ENCODE results near the gene CRABP1.

CRABP1 gene

DNA sequence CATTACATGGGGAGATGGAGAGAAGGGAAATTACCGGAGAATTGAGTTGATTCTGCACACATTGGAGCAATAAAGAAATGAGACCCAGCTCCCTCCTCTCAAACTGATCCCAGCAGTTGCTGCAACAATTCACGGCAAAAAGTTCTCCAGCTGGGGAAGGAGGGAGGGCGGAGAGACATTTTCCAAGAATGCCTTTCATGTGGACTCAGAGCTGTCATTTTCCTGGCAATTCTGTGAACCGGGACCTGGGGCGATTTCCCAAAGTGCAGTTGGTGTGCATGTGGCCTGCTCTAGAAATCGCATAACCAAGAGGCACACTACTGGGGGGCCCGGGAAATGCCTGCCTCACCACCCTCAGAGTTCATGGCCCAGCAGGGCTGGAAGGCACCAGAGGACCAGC lies 49.2 kb downstream of the CRABP1 start:
- TF ChIP-seq, protein P1, sequence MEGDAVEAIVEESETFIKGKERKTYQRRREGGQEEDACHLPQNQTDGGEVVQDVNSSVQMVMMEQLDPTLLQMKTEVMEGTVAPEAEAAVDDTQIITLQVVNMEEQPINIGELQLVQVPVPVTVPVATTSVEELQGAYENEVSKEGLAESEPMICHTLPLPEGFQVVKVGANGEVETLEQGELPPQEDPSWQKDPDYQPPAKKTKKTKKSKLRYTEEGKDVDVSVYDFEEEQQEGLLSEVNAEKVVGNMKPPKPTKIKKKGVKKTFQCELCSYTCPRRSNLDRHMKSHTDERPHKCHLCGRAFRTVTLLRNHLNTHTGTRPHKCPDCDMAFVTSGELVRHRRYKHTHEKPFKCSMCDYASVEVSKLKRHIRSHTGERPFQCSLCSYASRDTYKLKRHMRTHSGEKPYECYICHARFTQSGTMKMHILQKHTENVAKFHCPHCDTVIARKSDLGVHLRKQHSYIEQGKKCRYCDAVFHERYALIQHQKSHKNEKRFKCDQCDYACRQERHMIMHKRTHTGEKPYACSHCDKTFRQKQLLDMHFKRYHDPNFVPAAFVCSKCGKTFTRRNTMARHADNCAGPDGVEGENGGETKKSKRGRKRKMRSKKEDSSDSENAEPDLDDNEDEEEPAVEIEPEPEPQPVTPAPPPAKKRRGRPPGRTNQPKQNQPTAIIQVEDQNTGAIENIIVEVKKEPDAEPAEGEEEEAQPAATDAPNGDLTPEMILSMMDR (IDR thresholded peaks at IDR 0.05; ENCODE audit: insufficient read depth, missing control alignments), result no peak
- FAIRE-seq, result no peak
- no peak for DNase-seq (ENCODE audit: insufficient read length, low spot score)

DNA sequence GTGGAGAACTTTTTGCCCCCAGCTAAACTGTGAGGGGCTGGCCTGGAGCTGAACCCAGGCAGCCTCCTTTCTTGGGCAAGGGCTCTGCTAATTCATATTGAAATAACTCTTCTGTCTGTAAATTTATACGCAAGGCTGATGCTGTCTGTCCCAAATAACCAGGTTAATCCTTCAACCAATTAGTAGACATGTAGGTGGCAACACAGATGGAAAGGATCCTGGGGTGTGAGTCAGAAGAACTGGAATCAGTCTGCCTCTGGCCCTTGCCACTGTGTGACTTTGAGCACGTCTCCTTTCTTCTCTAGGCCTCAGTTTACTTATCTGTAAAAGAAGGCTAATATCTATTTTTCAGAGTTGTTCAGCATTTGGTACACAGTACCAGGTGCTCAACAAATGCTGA lies 49.6 kb downstream of the CRABP1 start:
- FAIRE-seq, result no peak
- TF ChIP-seq, protein P1 (IDR thresholded peaks at IDR 0.05; ENCODE audit: insufficient read depth, missing control alignments), result no peak
- DNase-seq (ENCODE audit: insufficient read length, low spot score), result no peak

DNA sequence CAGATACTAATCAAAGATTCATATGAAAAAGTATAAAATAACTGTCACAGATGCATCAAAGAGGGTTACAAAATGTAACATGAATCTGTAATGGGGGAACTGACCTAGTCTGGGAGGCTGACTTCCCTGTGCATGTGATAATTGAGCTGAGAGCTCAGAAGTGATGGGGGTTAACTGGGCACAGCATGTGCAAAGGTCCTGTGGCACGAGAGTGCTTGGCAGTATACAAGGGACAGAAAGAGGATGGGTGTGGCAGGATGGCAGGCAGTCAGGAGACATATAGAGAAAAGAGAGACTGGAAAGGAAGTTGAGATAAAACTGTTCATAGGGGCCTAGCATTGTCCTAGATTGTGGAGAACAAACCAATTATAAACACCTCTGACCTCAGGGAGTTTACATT lies 50.1 kb downstream of the CRABP1 start:
- TF ChIP-seq, protein P1 (IDR thresholded peaks at IDR 0.05; ENCODE audit: insufficient read depth, missing control alignments), result no peak
- DNase-seq (ENCODE audit: insufficient read length, low spot score) (no peak), FAIRE-seq (no peak)

DNA sequence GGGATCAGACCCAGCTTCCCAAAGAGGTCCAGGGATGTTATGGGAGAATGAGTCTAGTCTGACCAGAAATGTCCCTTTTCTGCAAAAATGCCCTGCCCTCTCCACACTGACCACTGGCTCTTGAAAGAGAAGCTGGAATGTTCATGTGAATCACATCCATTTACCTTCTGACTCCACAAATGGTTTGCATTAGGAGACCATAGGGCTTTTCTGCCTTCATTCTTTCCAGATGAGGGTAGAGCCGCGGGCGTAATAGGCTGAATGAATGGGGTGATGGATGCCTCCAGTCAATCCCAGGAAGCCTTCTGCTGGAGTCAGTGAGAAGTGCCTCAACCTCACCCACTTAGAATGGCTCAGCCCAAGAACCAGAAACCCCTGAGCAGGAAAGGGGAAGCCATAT lies 50.7 kb downstream of the CRABP1 start:
- FAIRE-seq, result no peak

DNA sequence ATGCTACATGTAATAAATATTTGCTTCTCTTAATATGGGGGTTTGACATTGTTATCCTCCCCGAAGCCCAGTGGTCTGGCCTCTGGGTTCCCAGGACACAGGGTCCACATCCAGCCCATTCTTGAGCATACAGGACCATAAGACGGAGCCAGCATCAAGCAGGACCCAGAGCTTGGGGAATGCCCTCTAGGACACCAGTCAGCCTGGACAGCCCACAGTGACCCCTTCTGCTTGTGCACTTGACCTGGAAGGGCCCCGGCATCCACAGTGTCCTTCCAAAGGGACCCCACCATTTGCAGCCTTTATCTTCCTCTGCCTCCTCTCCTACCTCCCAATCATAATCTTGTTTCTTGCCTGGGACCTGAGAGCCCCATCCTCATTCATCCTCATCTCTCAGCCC lies 51.6 kb downstream of the CRABP1 start:
- DNase-seq (ENCODE audit: insufficient read length, low spot score), result no peak
- no peak for FAIRE-seq
- TF ChIP-seq, protein P1 (IDR thresholded peaks at IDR 0.05; ENCODE audit: insufficient read depth, missing control alignments), result no peak

More for the DNA sequence above, 50.7 kb downstream of the CRABP1 start:
- no peak for DNase-seq (ENCODE audit: insufficient read length, low spot score)
- TF ChIP-seq, protein P1 (IDR thresholded peaks at IDR 0.05; ENCODE audit: insufficient read depth, missing control alignments), result no peak

DNA sequence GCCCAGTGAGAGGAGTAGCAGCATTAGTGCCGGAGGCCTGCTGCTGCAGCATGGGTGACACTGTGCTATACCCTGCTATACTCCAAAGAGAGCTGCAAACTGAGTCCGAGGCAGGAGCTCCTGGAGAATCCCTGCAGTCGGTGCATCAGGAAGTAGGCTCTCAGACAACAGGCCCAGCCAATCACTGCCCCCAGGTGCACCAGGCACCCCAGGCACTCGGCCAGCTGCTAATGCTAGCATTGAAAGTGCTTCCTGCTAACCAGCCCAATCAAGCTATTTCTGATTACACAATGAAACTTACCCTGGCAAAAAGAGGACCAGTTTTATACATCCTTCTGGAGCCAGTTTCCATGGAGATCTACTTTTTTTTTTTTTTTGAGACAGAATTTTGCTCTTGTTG lies 52.3 kb downstream of the CRABP1 start:
- no peak for FAIRE-seq
- DNase-seq (ENCODE audit: insufficient read length, low spot score), result no peak
- TF ChIP-seq, protein P1 (IDR thresholded peaks at IDR 0.05; ENCODE audit: insufficient read depth, missing control alignments), result no peak

DNA sequence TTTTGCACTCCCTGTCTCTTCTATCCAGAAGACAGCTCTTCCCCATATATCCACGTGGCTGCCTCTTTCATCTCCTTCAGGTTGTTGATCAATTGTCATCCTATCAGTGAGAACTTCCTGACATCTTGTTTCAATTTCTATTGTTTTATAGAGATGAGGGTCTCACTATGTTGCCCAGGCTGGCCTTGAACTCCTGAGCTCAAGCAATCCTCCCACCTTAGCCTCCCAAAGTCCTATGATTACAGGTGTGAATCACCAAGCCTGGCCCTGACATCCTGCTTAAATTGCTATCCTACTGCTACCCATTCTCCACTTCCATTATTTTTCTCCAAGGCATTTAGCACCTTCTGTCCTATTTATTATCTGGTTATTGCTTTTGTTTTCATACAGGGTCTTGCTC lies 53.0 kb downstream of the CRABP1 start:
- FAIRE-seq (no peak), DNase-seq (ENCODE audit: insufficient read length, low spot score) (no peak)
- TF ChIP-seq, protein P1 (IDR thresholded peaks at IDR 0.05; ENCODE audit: insufficient read depth, missing control alignments), result no peak
